HEK293T (cell line): ENCODE results near the gene PLBD1.

ENCODE experiments used
- FOXA1 ChIP-seq: fragments of 450-650 bp; IDR thresholded peaks from 2 replicates; pipeline ENCODE4 v1.6.1; 2016; ENCODE audit warnings: mild to moderate bottlenecking
- FOXK2 ChIP-seq: fragments of 450-650 bp; IDR thresholded peaks from 2 replicates; pipeline ENCODE4 v1.6.1; 2016; ENCODE audit warnings: mild to moderate bottlenecking
- FOXM1 ChIP-seq: fragments of 450-650 bp; IDR thresholded peaks from 2 replicates; pipeline ENCODE4 v1.6.1; 2017; ENCODE audit warnings: mild to moderate bottlenecking, borderline replicate concordance
- PKNOX1 ChIP-seq: fragments of 450-650 bp; IDR thresholded peaks from 2 replicates; pipeline ENCODE4 v1.6.1; 2016

DNA sequence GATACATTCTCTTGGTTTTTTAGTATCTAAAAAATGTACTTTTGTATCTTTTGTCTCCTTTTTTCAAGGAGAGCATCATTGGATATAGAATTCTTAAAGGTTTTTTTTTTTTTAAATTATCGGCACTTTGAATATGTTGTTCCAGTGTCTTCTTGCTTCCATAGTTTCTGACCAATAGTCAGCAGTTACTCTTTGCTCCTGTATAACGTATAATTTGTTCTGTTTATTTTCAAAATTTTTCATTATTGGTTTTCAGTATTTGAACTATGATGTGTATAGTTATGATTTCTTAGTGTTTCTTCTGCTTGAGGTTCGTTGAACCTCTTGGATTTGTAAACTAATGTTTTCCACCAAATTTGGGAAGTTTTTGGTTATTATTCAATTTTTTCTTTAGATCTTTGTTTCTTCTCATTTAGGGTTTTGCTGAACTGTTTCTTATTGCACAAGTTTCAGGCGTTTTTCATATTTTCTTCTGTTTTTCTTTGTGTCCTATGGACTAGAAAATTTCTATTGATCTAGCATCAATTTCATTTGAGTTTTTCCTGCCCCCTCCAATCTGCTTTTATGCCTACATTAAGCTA lies 93.9 kb downstream of the PLBD1 start:
- peak; percentile 74; the same call in 1 of the 2 replicates for TF ChIP-seq FOXM1
- TF ChIP-seq FOXA1: no peak
- no peak for TF ChIP-seq PKNOX1
- TF ChIP-seq FOXK2: no peak
